ENCODE results near the gene SEC22C.

SEC22C gene

GRCh38 chr3:42500909-42501308 is 80.9 kb downstream of the SEC22C start:
- no peak overlapping the region for H3K4me3 ChIP-seq (ENCODE audit: low read depth, low read length)
- TF ChIP-seq, protein P1, sequence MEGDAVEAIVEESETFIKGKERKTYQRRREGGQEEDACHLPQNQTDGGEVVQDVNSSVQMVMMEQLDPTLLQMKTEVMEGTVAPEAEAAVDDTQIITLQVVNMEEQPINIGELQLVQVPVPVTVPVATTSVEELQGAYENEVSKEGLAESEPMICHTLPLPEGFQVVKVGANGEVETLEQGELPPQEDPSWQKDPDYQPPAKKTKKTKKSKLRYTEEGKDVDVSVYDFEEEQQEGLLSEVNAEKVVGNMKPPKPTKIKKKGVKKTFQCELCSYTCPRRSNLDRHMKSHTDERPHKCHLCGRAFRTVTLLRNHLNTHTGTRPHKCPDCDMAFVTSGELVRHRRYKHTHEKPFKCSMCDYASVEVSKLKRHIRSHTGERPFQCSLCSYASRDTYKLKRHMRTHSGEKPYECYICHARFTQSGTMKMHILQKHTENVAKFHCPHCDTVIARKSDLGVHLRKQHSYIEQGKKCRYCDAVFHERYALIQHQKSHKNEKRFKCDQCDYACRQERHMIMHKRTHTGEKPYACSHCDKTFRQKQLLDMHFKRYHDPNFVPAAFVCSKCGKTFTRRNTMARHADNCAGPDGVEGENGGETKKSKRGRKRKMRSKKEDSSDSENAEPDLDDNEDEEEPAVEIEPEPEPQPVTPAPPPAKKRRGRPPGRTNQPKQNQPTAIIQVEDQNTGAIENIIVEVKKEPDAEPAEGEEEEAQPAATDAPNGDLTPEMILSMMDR (IDR thresholded peaks at IDR 0.05; ENCODE audit: insufficient read depth, low read depth, low read length, missing control alignments), result no peak
- no peak for DNase-seq (ENCODE audit: low read depth)

DNA sequence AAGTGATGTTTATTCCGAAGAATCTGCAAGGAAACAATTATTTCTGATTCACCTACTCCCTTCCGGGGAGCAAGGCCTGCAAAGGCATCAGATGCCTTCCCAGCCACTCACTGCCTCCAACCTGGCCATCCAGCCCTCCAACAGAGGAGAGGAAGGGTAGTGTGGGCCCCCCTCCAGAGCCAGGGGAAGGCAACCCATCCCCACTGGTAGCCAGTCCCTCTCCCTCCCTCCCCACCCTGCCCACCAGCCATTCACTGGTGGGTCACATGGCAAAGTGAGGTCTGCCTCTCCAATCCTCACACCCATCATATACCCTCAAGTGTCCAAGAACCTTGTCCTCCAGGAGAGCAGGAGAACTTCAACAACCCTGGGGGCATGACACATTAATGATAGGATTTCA is 81.7 kb downstream of the SEC22C start:
- TF ChIP-seq, protein P1 (IDR thresholded peaks at IDR 0.05; ENCODE audit: insufficient read depth, low read depth, low read length, missing control alignments), result no peak
- DNase-seq (ENCODE audit: low read depth), result no peak
- no peak overlapping the region for H3K4me3 ChIP-seq (ENCODE audit: low read depth, low read length)

DNA sequence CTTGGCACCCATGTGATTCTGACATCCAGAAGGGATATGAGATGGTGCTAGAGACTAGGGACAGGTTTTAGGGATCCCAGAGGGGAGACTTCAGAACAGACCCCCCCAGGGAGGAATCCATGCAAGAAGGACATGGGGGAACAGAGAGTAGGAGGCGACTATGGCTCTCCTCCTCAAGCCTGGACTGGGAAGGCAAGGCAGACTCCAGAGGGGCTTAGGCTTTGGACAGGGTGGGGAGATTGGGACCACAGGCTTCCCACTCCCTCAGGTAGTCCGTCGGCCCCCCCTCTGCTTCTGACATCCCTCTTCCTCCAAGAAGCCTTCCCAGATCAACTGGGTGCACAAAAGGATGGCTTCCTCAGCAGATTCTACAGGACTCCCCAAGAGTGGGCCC is 82.3 kb downstream of the SEC22C start:
- no peak for DNase-seq (ENCODE audit: low read depth)
- no peak overlapping the region for H3K4me3 ChIP-seq (ENCODE audit: low read depth, low read length)
- TF ChIP-seq, protein P1 (IDR thresholded peaks at IDR 0.05; ENCODE audit: insufficient read depth, low read depth, low read length, missing control alignments), result no peak

DNA sequence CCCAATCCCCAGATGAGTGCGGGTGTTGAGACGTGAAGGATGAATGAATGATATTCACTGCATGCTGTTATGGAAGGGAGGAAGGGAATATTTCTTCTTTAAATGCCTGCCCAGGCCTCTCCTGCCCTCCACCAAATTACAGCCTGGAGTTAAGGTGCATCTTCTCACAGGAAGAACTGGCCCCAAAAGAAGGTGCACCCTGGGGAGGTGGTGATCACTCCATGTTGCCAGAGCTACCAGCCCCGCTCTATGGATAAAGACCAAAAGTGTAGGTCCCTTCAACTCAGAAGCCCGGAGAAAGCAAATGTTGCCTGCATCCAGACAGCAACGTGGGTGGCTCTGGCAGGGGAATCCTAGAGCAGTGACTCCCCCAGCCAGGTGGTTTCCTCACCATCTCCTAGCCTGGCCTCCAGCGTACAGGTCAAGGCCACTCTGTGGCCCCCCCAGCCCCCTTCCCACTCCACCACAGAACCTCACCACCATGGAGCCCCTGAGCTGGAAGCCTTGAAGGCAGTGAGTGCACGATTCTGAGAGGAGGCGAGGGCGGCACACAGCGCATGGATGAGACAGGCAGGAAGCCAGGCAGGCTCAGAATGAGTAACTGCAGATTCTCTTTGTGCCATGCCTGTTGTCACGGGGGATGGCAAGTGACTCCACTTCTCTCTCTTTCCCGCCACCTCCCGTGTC is 82.8 kb downstream of the SEC22C start:
- TF ChIP-seq, protein P1 (IDR thresholded peaks at IDR 0.05; ENCODE audit: insufficient read depth, low read depth, low read length, missing control alignments), result no peak
- H3K4me3 ChIP-seq (ENCODE audit: low read depth, low read length), result no peak overlapping the region
- DNase-seq (ENCODE audit: low read depth), result no peak

DNA sequence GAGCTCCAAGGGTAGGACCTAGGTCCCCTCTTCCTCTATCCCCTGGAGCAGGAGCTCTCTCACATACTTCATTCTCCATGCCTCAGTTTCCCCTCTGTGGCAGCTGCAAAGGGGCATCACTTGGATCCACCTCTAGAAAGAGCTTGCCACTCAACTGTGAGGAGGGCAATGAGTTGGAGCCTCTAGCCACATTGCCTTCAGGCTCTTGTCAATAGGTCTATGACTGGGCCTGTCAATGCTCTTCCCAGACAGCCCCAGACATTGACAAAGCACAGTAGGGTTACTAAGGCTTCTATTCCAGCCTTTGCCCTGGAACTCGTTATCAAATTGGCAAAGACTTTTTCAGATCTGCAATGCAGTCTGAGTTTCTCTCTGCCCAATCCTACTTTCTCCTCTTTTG is 83.7 kb downstream of the SEC22C start:
- TF ChIP-seq, protein P1 (IDR thresholded peaks at IDR 0.05; ENCODE audit: insufficient read depth, low read depth, low read length, missing control alignments), result no peak
- no peak for DNase-seq (ENCODE audit: low read depth)
- no peak overlapping the region for H3K4me3 ChIP-seq (ENCODE audit: low read depth, low read length)
